H1 (cell line): Measurements from ENCODE around the gene CKAP2L. TPM values are rescaled to one million over a fixed set of nuclear protein-coding genes. Genes with fewer than 3 reads are reported as not detected.
A peak's percentile ranks its signal among the peaks of the same experiment; 100 is the strongest.

Experiments used
- CTCF ChIA-PET: fragments of 300-600 bp; sonication (Branson Sonifier 250); formaldehyde crosslinking; loops from one replicate; lab custom pipeline; 2021; ENCODE audit not compliant: partially characterized antibody; lab: Charles Lee
- POLR2A ChIA-PET: fragments of 300-600 bp; sonication (Branson Sonifier 250); formaldehyde crosslinking; loops from one replicate; lab custom pipeline; 2021; ENCODE audit warnings: inconsistent platforms; ENCODE audit not compliant: partially characterized antibody; lab: Charles Lee
- DNase-seq, 2 experiments: peaks; one replicate each; pipeline versions ENCODE4 v3.0.0 to v3.0.0-alpha.2; 2010 to 2022; ENCODE audit warnings: low spot score in 2 of 2, low read depth in 1 of 2, mixed read lengths in 1 of 2
- FAIRE-seq: peaks from 2 replicates; lab custom pipeline; 2011; peaks lifted over from hg19 to GRCh38; lab: Jason Lieb, UNC
- H2AFZ ChIP-seq: 2 replicates; pipeline ENCODE4 v1.8.1; 2012; ENCODE audit warnings: low read length, inconsistent platforms
- H2AK5ac ChIP-seq: 2 replicates; pipeline ENCODE4 v1.6.1; 2013; ENCODE audit warnings: low read depth, low read length
- H2BK120ac ChIP-seq: replicated peaks from 2 replicates; pipeline ENCODE3; 2013; ENCODE audit warnings: low read depth, low read length, inconsistent platforms
- H2BK12ac ChIP-seq: 2 replicates; pipeline ENCODE4 v1.6.1; 2013; ENCODE audit warnings: low read depth, low read length
- H2BK15ac ChIP-seq: 2 replicates; pipeline ENCODE4 v1.6.1; 2013; ENCODE audit warnings: low read length
- H2BK20ac ChIP-seq: 2 replicates; pipeline ENCODE4 v1.6.1; 2013; ENCODE audit warnings: low read length
- H2BK5ac ChIP-seq: 2 replicates; pipeline ENCODE4 v1.6.1; 2013; ENCODE audit warnings: low read depth, low read length
- H3K14ac ChIP-seq: 2 replicates; pipeline ENCODE4 v1.6.1; 2013; ENCODE audit warnings: inconsistent platforms; ENCODE audit not compliant: insufficient read length
- H3K18ac ChIP-seq: 2 replicates; pipeline ENCODE4 v1.6.1; 2013; ENCODE audit warnings: low read length; ENCODE audit errors: extremely low read depth
- H3K23ac ChIP-seq: 2 replicates; pipeline ENCODE4 v1.6.1; 2013; ENCODE audit warnings: inconsistent platforms; ENCODE audit not compliant: insufficient read length
- H3K23me2 ChIP-seq: 2 replicates; pipeline ENCODE4 v1.6.1; 2013; ENCODE audit warnings: low read depth, low read length
- H3K27ac ChIP-seq: 2 replicates; pipeline ENCODE4 v1.6.1; 2011; ENCODE audit warnings: low read depth, low read length, inconsistent platforms
- H3K27me3 ChIP-seq, 4 experiments: replicated peaks in 1 of 4; 1 replicate in 1 of 4; 2 replicates in 3 of 4; pipeline versions ENCODE4 v1.6.1 to v1.8.1; 2011 to 2013; ENCODE audit warnings: low read length in 3 of 4, mild to moderate bottlenecking in 3 of 4, inconsistent platforms in 2 of 4, mixed read lengths in 2 of 4, moderate library complexity in 1 of 4; ENCODE audit not compliant: control insufficient read depth in 3 of 4, insufficient read depth in 3 of 4; ENCODE audit errors: extremely low read depth in 1 of 4
- H3K36me3 ChIP-seq, 4 experiments: 2 replicates each; pipeline versions ENCODE4 v1.6.1 to v1.8.1; 2011 to 2013; ENCODE audit warnings: mild to moderate bottlenecking in 4 of 4, low read length in 3 of 4, moderate library complexity in 2 of 4, control low read depth in 1 of 4, inconsistent platforms in 1 of 4; ENCODE audit not compliant: insufficient read depth in 4 of 4, control insufficient read depth in 2 of 4
- H3K4ac ChIP-seq: replicated peaks from 2 replicates; pipeline ENCODE3; 2013; ENCODE audit warnings: low read length, low read depth, mixed read lengths, inconsistent platforms; ENCODE audit not compliant: insufficient read length
- H3K4me1 ChIP-seq, 4 experiments: replicated peaks in 1 of 4; 1 replicate in 1 of 4; 2 replicates in 3 of 4; pipeline versions ENCODE4 v1.6.1 to v1.8.1; 2011 to 2013; ENCODE audit warnings: low read length in 3 of 4, inconsistent platforms in 2 of 4, mixed read lengths in 1 of 4; ENCODE audit not compliant: insufficient read depth in 4 of 4, control insufficient read depth in 3 of 4
- H3K4me2 ChIP-seq, 2 experiments: 2 replicates each; pipeline versions ENCODE4 v1.6.1 to v1.8.1; 2011 to 2013; ENCODE audit warnings: low read depth in 2 of 2, low read length in 2 of 2, control low read depth in 1 of 2, inconsistent platforms in 1 of 2, mild to moderate bottlenecking in 1 of 2; ENCODE audit not compliant: insufficient read depth in 1 of 2
- H3K4me3 ChIP-seq, 4 experiments: fragments of 200-600, 300-600 bp in 1 of 4; sonication (generic), shearing (Covaris generic), sonication (Bioruptor Twin) in 1 of 4; 2 replicates each; pipeline versions ENCODE4 v1.5.1 to v1.8.1; 2011 to 2016; ENCODE audit warnings: low read length in 4 of 4, low read depth in 3 of 4, control low read depth in 2 of 4, inconsistent platforms in 2 of 4, mild to moderate bottlenecking in 2 of 4, mixed read lengths in 1 of 4, moderate library complexity in 1 of 4; ENCODE audit not compliant: insufficient read depth in 2 of 4; ENCODE audit errors: extremely low read depth in 1 of 4
- H3K56ac ChIP-seq: replicated peaks from 2 replicates; pipeline ENCODE3; 2013; ENCODE audit warnings: low read depth, mild to moderate bottlenecking, mixed read lengths, low read length, inconsistent platforms; ENCODE audit not compliant: insufficient read length
- H3K79me1 ChIP-seq: 2 replicates; pipeline ENCODE4 v1.6.1; 2013; ENCODE audit warnings: low read depth, low read length, control low read depth
- H3K79me2 ChIP-seq, 2 experiments: 2 replicates each; pipeline versions ENCODE4 v1.6.1 to v1.8.1; 2012 to 2013; ENCODE audit warnings: low read length in 2 of 2, mild to moderate bottlenecking in 2 of 2, inconsistent platforms in 1 of 2; ENCODE audit not compliant: insufficient read depth in 2 of 2, control insufficient read depth in 1 of 2
- H3K9ac ChIP-seq, 4 experiments: replicated peaks in 1 of 4; 1 replicate in 1 of 4; 2 replicates in 3 of 4; pipeline versions ENCODE4 v1.6.1 to v1.8.1; 2011 to 2013; ENCODE audit warnings: low read depth in 3 of 4, low read length in 3 of 4, control low read depth in 2 of 4, mild to moderate bottlenecking in 2 of 4, moderate library complexity in 2 of 4, inconsistent platforms in 1 of 4; ENCODE audit errors: extremely low read depth in 1 of 4
- H3K9me3 ChIP-seq, 2 experiments: 2 replicates each; pipeline versions ENCODE4 v1.6.1 to v1.8.1; 2012 to 2013; ENCODE audit warnings: mild to moderate bottlenecking in 2 of 2, moderate library complexity in 2 of 2, control low read depth in 1 of 2, inconsistent platforms in 1 of 2, low read depth in 1 of 2, low read length in 1 of 2, mixed read lengths in 1 of 2; ENCODE audit not compliant: insufficient read depth in 2 of 2
- H4K20me1 ChIP-seq, 2 experiments: replicated peaks in 1 of 2; 2 replicates each; pipeline versions ENCODE3 to v1.8.1; 2011 to 2013; ENCODE audit warnings: inconsistent platforms in 2 of 2, low read length in 2 of 2, mild to moderate bottlenecking in 1 of 2; ENCODE audit not compliant: insufficient read depth in 2 of 2, control insufficient read depth in 1 of 2
- H4K5ac ChIP-seq: 2 replicates; pipeline ENCODE4 v1.6.1; 2013; ENCODE audit warnings: low read length, low read depth, mixed read lengths, inconsistent platforms; ENCODE audit not compliant: insufficient read length
- H4K8ac ChIP-seq: 2 replicates; pipeline ENCODE4 v1.8.0; 2013; ENCODE audit warnings: mild to moderate bottlenecking, moderate library complexity, low read length, inconsistent platforms; ENCODE audit not compliant: insufficient read depth; ENCODE audit errors: extremely low read depth
- H4K91ac ChIP-seq: replicated peaks from 2 replicates; pipeline ENCODE3; 2013; ENCODE audit warnings: low read length, mixed read lengths, inconsistent platforms; ENCODE audit not compliant: insufficient read length
- ASH2L ChIP-seq: fragments of 200-600, 300-600 bp; sonication (generic); IDR thresholded peaks from one replicate; pipeline ENCODE4 v1.7.1; 2017; ENCODE audit warnings: low read length
- ATF2 ChIP-seq: IDR thresholded peaks from 2 replicates; pipeline ENCODE4 v1.6.1; 2012; ENCODE audit warnings: low read length, inconsistent platforms
- BCL11A ChIP-seq, 2 experiments: IDR thresholded peaks; one replicate each; pipeline ENCODE4 v1.6.1; 2011; ENCODE audit warnings: low read depth in 2 of 2, low read length in 2 of 2, mild to moderate bottlenecking in 2 of 2
- BRCA1 ChIP-seq: IDR thresholded peaks from 2 replicates; pipeline ENCODE4 v1.6.1; 2012; ENCODE audit warnings: low read depth, low read length, improper control_type of control experiment
- CBX5 ChIP-seq: fragments of 300-800, 300-1000 bp; sonication (generic); IDR thresholded peaks from 2 replicates; pipeline ENCODE4 v1.7.1; 2016; ENCODE audit warnings: antibody characterized with exemption, low read length, low read depth
- CREB1 ChIP-seq: IDR thresholded peaks from 2 replicates; pipeline ENCODE4 v1.6.1; 2012; ENCODE audit warnings: inconsistent platforms
- EZH2 ChIP-seq: fragments of 200-600 bp; sonication (generic); IDR thresholded peaks from 2 replicates; pipeline ENCODE4 v1.7.1; 2012; ENCODE audit warnings: low read depth, mild to moderate bottlenecking, moderate library complexity, low read length, inconsistent platforms; ENCODE audit not compliant: severe bottlenecking
- FOSL1 ChIP-seq: IDR thresholded peaks from 2 replicates; pipeline ENCODE4 v1.6.1; 2011; ENCODE audit warnings: mild to moderate bottlenecking, low read depth, low read length, moderate library complexity; ENCODE audit not compliant: insufficient read depth
- SIX5 ChIP-seq: IDR thresholded peaks from 2 replicates; pipeline ENCODE4 v1.6.1; 2011; ENCODE audit warnings: mild to moderate bottlenecking, low read depth, low read length
- SP1 ChIP-seq: IDR thresholded peaks from 2 replicates; pipeline ENCODE4 v1.6.1; 2011; ENCODE audit warnings: low read depth, low read length
- TBP ChIP-seq: IDR thresholded peaks from 2 replicates; pipeline ENCODE4 v1.6.1; 2011; ENCODE audit warnings: low read depth, low read length, improper control_type of control experiment
- ZNF274 ChIP-seq: IDR thresholded peaks from 2 replicates; pipeline ENCODE4 v1.7.0; 2012; ENCODE audit warnings: low read length, borderline replicate concordance; ENCODE audit errors: extremely low read depth
- WGBS, 2 experiments: shearing (Covaris generic) in 1 of 2; methylation state at CpG; one replicate each; pipeline versions ENCODE4 v1.1.6 to v1.1.7; 2013 to 2015; ENCODE audit warnings: low lambda C conversion rate in 2 of 2, mixed read lengths in 2 of 2, inconsistent platforms in 1 of 2, low coverage in 1 of 2, missing lambda C conversion rate in 1 of 2; ENCODE audit not compliant: insufficient replicate concordance in 2 of 2, insufficient coverage in 1 of 2, insufficient read length in 1 of 2; ENCODE audit errors: extremely low coverage in 1 of 2, missing lambda C conversion rate in 1 of 2; 5-methylcytosine and 5-hydroxymethylcytosine counted together
- polyA plus RNA-seq, 7 experiments: library from polyadenylated mRNA; depleted of rRNA in 3 of 7; stranded (reverse) in 5 of 7; unstranded in 2 of 7; fragments of >200 nt in 5 of 7; fragments of 200-250 nt in 2 of 7; gene quantifications; 1 replicate in 5 of 7; 2 replicates in 1 of 7; 4 replicates in 1 of 7; pipeline versions ENCODE4 v1.2.1 to v1.2.3, GENCODE V29; 2011 to 2013; ENCODE audit warnings: missing spikeins in 2 of 7, mixed read lengths in 2 of 7
- total RNA-seq: library from RNA; stranded (reverse); fragmentation: NEBNext Ultra II Directional; extraction: Animal tissue kit (Norgen Biotek cat#: 25700); gene quantifications from 2 replicates; pipeline ENCODE4 v1.2.1, GENCODE V29; 2021

Gene CKAP2L
- total and polyA plus RNA-seq, 2 of the 8 experiments (the other 6 are each of a cell fraction or from before 2014, with no cell fraction given): 2.5 to 20.7 TPM

- WGBS, 2 experiments: 85% methylated on average over 17 of the region's 17 CpGs; no CpG with 5 or more reads in 1 of the 2 experiments
- no peaks in the 10 kb centered on the region for H3K9me3 ChIP-seq
- no peak overlapping the region for H2AK5ac ChIP-seq
- H3K27ac ChIP-seq: no peak overlapping the region
- no peak overlapping the region for H3K4ac ChIP-seq
- no peak overlapping the region for H4K8ac ChIP-seq
- H2BK12ac ChIP-seq: no peak overlapping the region
- no peak overlapping the region for H2BK15ac ChIP-seq
- no peak overlapping the region for H3K23ac ChIP-seq
- H3K23me2 ChIP-seq: no peaks in the 10 kb centered on the region
- POLR2A ChIA-PET: interaction anchor here (1.1 kb wide), 1 partner anchor 54 kb away, joined by 3 read pairs; no protein-coding TSS in a partner anchor
- H4K20me1 ChIP-seq: no peaks in the 10 kb centered on the region
- H4K91ac ChIP-seq: no peak overlapping the region
- H3K27me3 ChIP-seq: no peaks in the 10 kb centered on the region
- H2BK5ac ChIP-seq: no peak overlapping the region
- no peak overlapping the region for H3K9ac ChIP-seq
- H3K36me3 ChIP-seq: no peaks in the 10 kb centered on the region
- no peak overlapping the region for H2BK20ac ChIP-seq
- H3K4me1 ChIP-seq: no peaks in the 10 kb centered on the region; a peak in 1 of 7 replicates
- no peaks in the 10 kb centered on the region for H3K79me2 ChIP-seq
- no peak overlapping the region for H3K4me2 ChIP-seq
- CTCF ChIA-PET: interaction anchor here (0.8 to 4.8 kb wide), 5 partner anchors 14 to 229 kb away, joined by 3 to 29 read pairs (median 4); no protein-coding TSS in a partner anchor
- H3K18ac ChIP-seq: no peak overlapping the region
- FAIRE-seq (no peak), DNase-seq (peak in 1 of 2 experiments; percentile 42)
- H3K79me1 ChIP-seq: no peaks in the 10 kb centered on the region
- no peak overlapping the region for H2BK120ac ChIP-seq
- H3K14ac ChIP-seq: no peak overlapping the region
- H3K4me3 ChIP-seq: no peak overlapping the region
- H2AFZ ChIP-seq: no peak overlapping the region
- no peak overlapping the region for H4K5ac ChIP-seq
- no peak overlapping the region for H3K56ac ChIP-seq
- TF ChIP-seq CBX5 (no peak), BRCA1 (no peak), EZH2 (no peak), ASH2L (no peak), ZNF274 (no peak), ATF2 (no peak), SIX5 (no peak), BCL11A (IDR thresholded peaks at IDR 0.05; ENCODE audit: low read depth in 2 of 2, low read length in 2 of 2) (no peak), SP1 (no peak), CREB1 (no peak), TBP (no peak), FOSL1 (no peak)
Observed at GRCh38 chr2:112712903-112713584, 51.4 kb downstream of the CKAP2L start.
